SH-SY5Y (cell line): ENCODE measurements around the gene ATP6V1E1.

Source experiments
- GATA2 ChIP-seq: IDR thresholded peaks from 2 replicates; pipeline ENCODE4 v1.6.1; 2011; ENCODE audit warnings: mild to moderate bottlenecking, low read depth, low read length
- GATA3 ChIP-seq: IDR thresholded peaks from 2 replicates; pipeline ENCODE4 v1.6.1; 2011; ENCODE audit warnings: low read depth, mild to moderate bottlenecking, low read length, moderate library complexity

The ATP6V1E1 gene

GRCh38 chr22:17542452-17542851 lies 86.1 kb downstream of the ATP6V1E1 start:
- no peak for TF ChIP-seq GATA3
- no peak for TF ChIP-seq GATA2
